NCI-H748 (cell line): ENCODE data around the gene PRKN.
"Not testable (repeated sequence)": the region's sequence is repeated elsewhere in the genome, so short reads cannot be mapped to it uniquely, and the experiment has no call there.

ENCODE experiments used
- DNase-seq: peaks from one replicate; lab custom pipeline; 2025; ENCODE audit not compliant: unreplicated experiment; lab: John Stamatoyannopoulos, UW

PRKN gene

DNA sequence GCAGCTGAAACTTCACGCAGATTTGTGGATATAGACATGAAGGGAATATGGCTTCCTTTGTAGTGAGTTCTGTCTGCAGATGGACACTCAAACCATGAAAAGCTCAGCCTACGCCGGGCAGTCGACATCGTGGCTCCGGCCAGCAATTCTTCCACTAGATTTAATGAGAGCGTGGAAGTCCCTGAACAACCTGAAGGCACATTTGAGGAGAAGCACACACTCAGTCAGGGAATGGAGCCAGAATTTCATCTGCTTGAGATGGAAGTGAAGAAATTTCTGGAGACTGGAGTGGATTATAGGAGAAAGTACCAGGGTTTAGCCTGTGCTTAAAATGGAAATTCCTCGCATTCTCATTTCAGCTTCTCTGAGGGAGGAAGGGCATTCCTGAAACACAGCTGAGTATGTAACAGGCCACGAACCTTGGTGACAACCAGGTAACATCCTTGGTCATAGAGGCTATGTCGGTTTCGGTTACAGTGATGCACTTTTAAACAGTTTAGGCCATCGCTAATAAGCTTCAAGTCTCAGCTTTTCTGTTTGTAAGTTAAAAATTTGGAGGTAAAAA lies 1373.2 kb downstream of the PRKN start:
- DNase-seq: no peak

GRCh38 chr6:161353208-161353613 lies 1374.4 kb downstream of the PRKN start:
- DNase-seq: peak; percentile 74

- DNase-seq: no peak
These were observed 1375.7 kb downstream of the PRKN start for GRCh38 chr6:161351858-161352257.

GRCh38 chr6:161349886-161350285 lies 1377.7 kb downstream of the PRKN start:
- DNase-seq: no peak

GRCh38 chr6:161348628-161348994 lies 1379.0 kb downstream of the PRKN start:
- no peak for DNase-seq

- no peak for DNase-seq
These were observed 1379.5 kb downstream of the PRKN start for GRCh38 chr6:161347988-161348627.

DNA sequence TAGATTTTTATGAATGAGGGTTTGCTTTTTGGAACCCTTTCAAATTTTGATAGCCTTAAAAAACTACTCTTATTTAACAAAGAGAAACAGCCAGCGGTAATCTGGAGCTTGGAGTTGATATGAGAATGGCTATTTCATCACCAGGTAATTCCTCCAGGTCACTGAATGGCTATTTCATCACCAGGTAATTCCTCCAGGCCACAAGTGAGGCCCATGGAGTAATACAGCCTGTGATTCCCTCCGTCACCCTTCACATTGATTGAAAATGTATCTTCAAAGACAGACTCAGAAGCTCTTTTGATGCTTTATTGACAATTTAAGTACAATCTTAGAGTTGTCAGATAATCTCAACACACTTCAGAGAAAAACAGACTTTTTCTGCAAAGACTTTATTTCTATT lies 1380.4 kb downstream of the PRKN start:
- no peak for DNase-seq

DNA sequence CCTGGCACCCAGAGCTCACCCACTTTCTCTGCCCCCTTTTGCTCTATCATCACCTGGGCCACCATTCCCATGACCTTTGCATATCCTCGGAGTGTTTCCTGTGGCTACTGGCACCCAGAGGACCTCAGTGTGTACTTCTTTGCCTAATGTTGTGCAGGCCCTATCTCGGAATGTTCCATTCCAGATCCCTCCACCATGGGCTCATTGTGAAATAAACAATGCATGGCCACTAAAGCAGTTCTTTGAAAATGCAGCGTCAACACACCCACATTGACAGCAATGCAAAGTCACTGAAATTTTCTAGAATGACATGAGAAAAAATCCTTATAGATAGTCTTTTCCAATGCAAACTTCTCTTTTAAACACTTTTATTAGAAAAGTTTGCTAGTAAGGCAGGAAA lies 1380.8 kb downstream of the PRKN start:
- no peak for DNase-seq

DNA sequence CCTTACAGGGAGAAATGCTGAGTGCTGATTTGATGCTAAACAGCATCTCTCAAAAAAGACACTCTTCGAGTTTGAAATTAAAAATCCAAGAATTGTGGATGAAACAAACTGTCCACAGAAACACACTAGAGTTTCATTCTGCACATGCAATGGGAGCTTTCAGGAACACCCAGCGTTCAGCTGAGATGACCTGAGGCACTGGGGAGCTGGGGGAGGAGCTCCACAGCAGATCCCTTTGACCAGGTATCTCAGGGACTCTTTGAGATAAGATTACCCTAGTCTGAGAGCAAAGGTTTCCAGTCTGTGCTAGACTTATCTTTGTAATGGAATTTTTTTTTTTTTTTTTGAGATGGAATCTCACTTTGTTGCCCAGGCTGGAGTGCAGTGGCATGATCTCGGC lies 1382.9 kb downstream of the PRKN start:
- no peak for DNase-seq

GRCh38 chr6:161342039-161342438 lies 1385.5 kb downstream of the PRKN start:
- DNase-seq: no peak

DNA sequence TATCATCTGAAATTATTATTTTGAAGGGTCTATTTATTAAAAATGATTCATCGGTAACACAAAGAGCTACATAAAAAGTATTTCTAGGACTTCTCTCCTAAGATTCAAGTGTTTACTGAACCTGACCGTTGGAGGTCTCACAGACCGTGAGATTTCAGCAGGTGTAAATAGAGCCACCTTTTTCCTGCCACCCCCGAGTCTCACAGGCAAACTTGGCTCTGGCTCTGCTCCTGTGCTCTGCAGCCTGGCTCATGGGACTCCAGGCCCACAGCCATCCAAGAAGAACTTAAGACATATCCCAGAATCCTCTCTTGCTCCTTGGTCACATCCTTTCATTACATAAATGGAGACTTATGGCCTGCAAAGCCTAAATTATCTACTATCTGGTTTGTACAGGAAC lies 1385.9 kb downstream of the PRKN start:
- DNase-seq: no peak

- no peak for DNase-seq
These were observed 1389.6 kb downstream of the PRKN start for GRCh38 chr6:161338015-161338414.

GRCh38 chr6:161336479-161336878 lies 1391.1 kb downstream of the PRKN start:
- no peak for DNase-seq

DNA sequence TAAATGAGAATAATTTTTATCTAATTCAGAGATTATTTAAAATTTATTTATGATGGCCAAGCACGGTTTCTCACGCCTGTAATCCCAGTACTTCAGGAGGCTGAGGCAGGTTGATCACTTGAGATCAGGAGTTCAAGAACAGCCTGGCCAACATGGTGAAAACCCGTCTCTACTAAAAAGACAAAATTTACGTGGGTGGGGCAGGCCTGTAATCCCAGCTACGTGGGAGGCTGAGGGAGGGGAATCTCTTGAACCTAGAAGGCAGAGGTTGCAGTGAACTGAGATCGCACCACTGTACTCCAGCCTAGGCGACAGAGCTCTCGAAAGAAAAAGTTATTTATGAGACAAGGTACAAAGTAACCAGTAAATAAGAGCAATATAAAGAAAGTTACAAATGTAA lies 1394.2 kb downstream of the PRKN start:
- no peak for DNase-seq

DNA sequence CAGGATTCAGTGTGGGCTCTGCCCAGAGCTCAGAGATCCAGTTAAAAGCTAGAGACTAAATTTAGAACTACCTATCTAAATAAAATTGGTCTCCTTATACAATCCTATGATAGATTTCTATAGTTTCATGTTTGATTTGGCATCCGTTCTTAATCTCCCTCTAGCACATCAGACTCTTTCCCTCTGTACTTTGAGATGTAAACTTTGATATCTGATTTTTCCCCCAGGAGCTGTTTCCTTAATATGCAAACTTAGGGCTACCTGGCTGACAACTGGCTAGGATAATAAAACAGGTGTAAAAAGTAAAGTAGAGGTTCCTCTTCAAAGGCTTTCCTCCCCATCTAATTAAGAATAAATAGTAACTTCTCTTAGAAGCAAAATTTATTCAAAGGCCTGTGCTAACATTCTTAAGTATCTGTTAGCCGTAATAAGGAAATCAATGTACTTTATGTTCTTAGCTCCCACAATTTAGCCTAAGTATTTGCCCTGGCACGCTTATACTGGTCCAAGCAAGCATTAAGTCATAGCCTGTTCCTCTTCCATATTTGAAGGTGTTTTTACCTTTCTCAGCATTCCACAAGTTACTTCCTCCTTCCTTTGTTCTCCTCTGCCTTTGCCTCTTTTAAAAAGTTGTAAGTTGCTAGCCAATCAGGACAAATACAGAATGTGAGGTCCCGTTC lies 1396.0 kb downstream of the PRKN start:
- not testable (repeated sequence) for DNase-seq

- peak; percentile 6 for DNase-seq
These were observed 1400.1 kb downstream of the PRKN start for GRCh38 chr6:161327360-161327953.

- no peak for DNase-seq
These were observed 1408.3 kb downstream of the PRKN start for GRCh38 chr6:161319231-161319630.

DNA sequence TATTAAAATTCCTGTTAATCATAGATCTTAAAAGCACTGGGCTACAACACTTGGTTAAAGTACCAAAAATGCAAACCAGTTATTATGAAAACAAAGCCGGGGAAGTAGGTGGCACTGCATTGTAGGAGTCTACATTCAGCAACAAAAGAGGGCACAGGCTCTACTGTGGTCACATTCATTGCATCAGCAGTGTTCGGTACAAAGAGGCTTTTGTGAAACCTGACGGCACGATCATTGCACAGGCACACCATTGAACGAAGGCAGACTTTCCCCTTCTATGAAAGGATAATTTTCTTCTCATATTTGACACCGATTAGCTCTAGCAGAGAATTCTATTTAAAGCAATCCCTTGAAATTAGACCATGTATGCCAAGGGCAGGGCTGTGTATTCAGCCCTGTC lies 1409.1 kb downstream of the PRKN start:
- peak; percentile 39 for DNase-seq

- DNase-seq: no peak
These were observed 1411.0 kb downstream of the PRKN start for GRCh38 chr6:161316531-161316930.

GRCh38 chr6:161315246-161315917 lies 1412.2 kb downstream of the PRKN start:
- not testable (repeated sequence) for DNase-seq

GRCh38 chr6:161314541-161315245 lies 1412.9 kb downstream of the PRKN start:
- not testable (repeated sequence) for DNase-seq
